ENCODE results near the gene RAD23A.

RAD23A gene

GRCh38 chr19:12956446-12957388, 11.1 kb downstream of the RAD23A start, which contains the start of gene GADD45GIP1 (continued):
- no peak for TF ChIP-seq ZNF24 (tag by site-specific recombination; IDR thresholded peaks at IDR 0.05)
- TF ChIP-seq ZNF404 (tag by site-specific recombination; IDR thresholded peaks at IDR 0.05): no peak
- no peak for TF ChIP-seq ZNF221 (tag by site-specific recombination; IDR thresholded peaks at IDR 0.05; ENCODE audit: borderline replicate concordance)
- no peak for TF ChIP-seq ZNF677 (tag by site-specific recombination; IDR thresholded peaks at IDR 0.05)
- no peak for TF ChIP-seq ZNF157 (tag by site-specific recombination; IDR thresholded peaks at IDR 0.05)
- 0 out of 2 replicates have a peak, but pooled peaks have one; percentile 31 for TF ChIP-seq ZNF518A (tag by site-specific recombination; conservative IDR thresholded peaks at IDR 0.05; ENCODE audit: low read depth)
- TF ChIP-seq MYNN (tag by site-specific recombination; IDR thresholded peaks at IDR 0.05; ENCODE audit: borderline replicate concordance): no peak
- no peak; the same call in 1 of the 2 replicates for TF ChIP-seq PBX3 (CRISPR knock-in tag; IDR thresholded peaks at IDR 0.05)
- TF ChIP-seq GLIS2 (tag by site-specific recombination; IDR thresholded peaks at IDR 0.05): 0 out of 2 replicates have a peak, but pooled peaks have one; percentile 15
- peak; percentile 97 for TF ChIP-seq YY1 (tag by site-specific recombination; IDR thresholded peaks at IDR 0.05)
- TF ChIP-seq ZNF785 (tag by site-specific recombination; IDR thresholded peaks at IDR 0.05): no peak
- no peak for TF ChIP-seq ZNF132 (tag by site-specific recombination; IDR thresholded peaks at IDR 0.05; ENCODE audit: borderline replicate concordance)
- no peak for TF ChIP-seq ZNF341 (tag by site-specific recombination; IDR thresholded peaks at IDR 0.05; ENCODE audit: low read depth)
- TF ChIP-seq ZXDB (tag by site-specific recombination; IDR thresholded peaks at IDR 0.05): peak; percentile 47; the same call in 1 of the 2 replicates
- TF ChIP-seq ZFP41 (tag by site-specific recombination; IDR thresholded peaks at IDR 0.05; ENCODE audit: borderline replicate concordance): no peak
- no peak; the same call in 1 of the 2 replicates for TF ChIP-seq ZNF777 (tag by site-specific recombination; IDR thresholded peaks at IDR 0.05; ENCODE audit: borderline replicate concordance)
- peak; percentile 87 for TF ChIP-seq HIC1 (tag by site-specific recombination; IDR thresholded peaks at IDR 0.05)
- no peak for TF ChIP-seq ZNF169 (tag by site-specific recombination; IDR thresholded peaks at IDR 0.05)
- TF ChIP-seq ZBTB11 (tag by site-specific recombination; conservative IDR thresholded peaks at IDR 0.05; ENCODE audit: low read depth): peak; percentile 16; the same call in 1 of the 2 replicates
- TF ChIP-seq ZNF843 (tag by site-specific recombination; IDR thresholded peaks at IDR 0.05): no peak
- peak; percentile 29; the same call in 1 of the 2 replicates for TF ChIP-seq SP3 (tag by site-specific recombination; IDR thresholded peaks at IDR 0.05)
- peak; percentile 80 for TF ChIP-seq ZNF692 (tag by site-specific recombination; IDR thresholded peaks at IDR 0.05)
- TF ChIP-seq KLF9 (tag by site-specific recombination; IDR thresholded peaks at IDR 0.05; ENCODE audit: low read depth): no peak
- TF ChIP-seq GLIS1 (tag by site-specific recombination; IDR thresholded peaks at IDR 0.05): peak; percentile 53; the same call in 1 of the 2 replicates
- no peak for TF ChIP-seq ZNF423 (tag by site-specific recombination; IDR thresholded peaks at IDR 0.05)
- no peak; the same call in 1 of the 2 replicates for TF ChIP-seq SP7 (tag by site-specific recombination; IDR thresholded peaks at IDR 0.05)

Measured in HEK293 (cell line).